GM18907 (cell line): ENCODE measurements around the gene OR3A2.
"Not testable (repeated sequence)": the region's sequence is repeated elsewhere in the genome, so short reads cannot be mapped to it uniquely, and the experiment has no call there.

ENCODE experiments used
- ATAC-seq: cut with Tn5 transposase; IDR thresholded peaks from one replicate; pipeline ENCODE4 v1.9.1; 2021; ENCODE audit warnings: mild to moderate bottlenecking, moderate library complexity; ENCODE audit not compliant: unreplicated experiment

OR3A2 gene

DNA sequence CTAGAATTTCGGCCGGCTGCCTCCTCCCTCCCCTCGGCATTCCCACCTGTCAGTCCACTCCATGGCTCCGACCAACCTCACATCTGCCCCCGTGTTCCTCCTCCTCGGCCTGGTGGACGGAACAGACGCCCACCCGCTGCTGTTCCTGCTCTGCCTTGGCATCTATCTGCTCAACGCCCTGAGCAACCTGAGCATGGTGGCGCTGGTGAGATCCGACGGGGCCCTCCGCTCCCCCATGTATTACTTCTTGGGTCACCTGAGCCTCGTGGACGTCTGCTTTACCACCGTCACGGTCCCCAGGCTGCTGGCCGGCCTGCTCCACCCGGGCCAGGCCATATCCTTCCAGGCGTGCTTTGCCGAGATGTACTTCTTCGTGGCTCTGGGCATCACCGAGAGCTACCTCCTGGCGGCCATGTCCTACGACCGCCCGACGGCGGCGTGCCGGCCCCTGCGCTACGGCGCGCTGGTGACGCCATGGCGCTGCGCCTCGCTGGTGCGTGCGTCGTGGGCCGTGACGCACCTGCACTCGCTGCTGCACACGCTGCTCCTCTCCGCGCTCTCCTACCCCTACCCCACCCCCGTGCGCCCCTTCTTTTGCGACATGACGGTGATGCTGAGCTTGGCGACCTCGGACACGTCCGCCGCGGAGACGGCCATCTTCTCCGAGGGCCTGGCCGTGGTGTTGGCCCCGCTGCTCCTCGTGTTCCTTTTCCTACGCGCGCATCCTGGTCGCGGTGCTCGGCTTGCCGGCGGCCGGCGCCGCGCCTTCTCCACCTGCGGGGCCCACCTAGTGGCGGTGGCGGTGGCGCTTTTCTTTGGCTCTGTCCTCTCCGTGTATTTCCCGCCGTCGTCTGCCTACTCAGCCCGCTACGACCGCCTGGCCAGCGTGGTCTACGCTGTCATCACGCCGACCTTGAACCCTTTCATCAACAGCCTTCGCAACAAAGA lies at the start of gene OR3A2:
OR3A2 (minus strand) TSS at position 440 of the 948 bp plus-strand sequence.
- ATAC-seq, result no peak

GRCh38 chr17:3433741-3434140 lies 47.6 kb upstream of the OR3A2 start, which contains the start of gene OR1E2:
Gene OR1E2, minus strand, starts transcription at chr17:3433841. Its CDS starts 0 bp downstream, at chr17:3433841.
- no peak for ATAC-seq

- not testable (repeated sequence) for ATAC-seq
Measured at GRCh38 chr17:3433215-3433614, 47.1 kb upstream of the OR3A2 start.

DNA sequence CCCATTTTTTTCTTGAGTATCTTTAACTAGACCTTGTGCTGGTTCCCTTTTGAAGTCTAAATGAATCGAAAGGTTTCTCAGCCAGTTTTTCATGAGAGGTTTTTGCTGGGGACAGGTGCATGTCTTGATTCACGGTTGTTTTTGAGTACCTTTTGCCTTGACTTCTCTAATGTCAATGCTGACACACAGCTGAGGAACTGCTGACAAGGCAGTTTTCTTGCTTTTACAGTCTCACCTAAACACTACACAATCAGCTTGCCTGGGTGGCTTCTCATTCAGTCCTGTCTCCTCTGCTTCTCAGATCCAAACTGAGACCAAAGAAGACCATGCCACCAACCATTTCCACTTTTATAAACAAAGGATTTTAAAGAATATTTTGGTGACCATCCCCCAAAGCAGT lies 32.1 kb upstream of the OR3A2 start:
- ATAC-seq, result no peak

GRCh38 chr17:3415610-3416009 lies 29.5 kb upstream of the OR3A2 start:
- ATAC-seq, result no peak

DNA sequence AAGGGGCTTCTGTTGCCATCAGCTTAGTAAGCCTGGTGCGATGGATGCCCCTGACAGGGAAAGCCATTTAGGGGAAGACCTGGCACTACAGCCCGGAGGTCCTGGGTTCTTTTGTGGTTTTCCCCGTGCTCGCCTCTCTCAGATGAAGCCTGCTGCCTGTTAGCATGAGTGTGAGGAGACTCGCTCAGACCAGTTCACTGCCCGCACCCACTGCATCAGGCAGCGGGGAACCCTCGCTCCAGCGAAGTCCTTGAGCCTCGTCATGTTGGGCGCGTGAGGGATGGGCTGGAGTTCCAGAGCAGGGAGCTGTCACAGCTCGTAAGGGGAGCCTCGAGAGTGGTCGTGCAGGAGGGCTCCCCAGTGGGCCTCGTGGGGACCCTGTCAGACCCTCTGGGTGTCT lies 26.1 kb upstream of the OR3A2 start:
- ATAC-seq, result not testable (repeated sequence)

DNA sequence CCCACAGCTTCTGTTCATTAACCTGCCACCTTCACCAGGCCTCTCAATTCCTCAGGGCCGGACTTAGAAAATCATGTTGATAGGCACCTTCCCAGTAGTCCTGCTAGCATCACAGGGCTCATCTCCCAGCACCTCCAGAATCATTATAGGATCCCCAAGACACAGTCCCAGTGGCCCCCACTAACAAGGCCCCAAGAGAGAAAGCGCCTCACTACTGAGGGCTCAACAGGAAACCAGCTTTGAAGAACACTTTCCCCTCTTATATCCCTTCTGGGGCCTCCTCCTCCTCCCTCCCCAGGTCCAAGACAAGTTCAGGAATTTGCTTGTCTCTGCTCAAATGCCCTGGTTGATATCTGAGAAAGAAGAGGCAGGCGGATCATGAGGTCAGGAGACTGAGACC lies 25.0 kb upstream of the OR3A2 start, which contains the start of gene OR3A3:
OR3A3 (plus strand) TSS at position 301 of the 400 bp plus-strand sequence.
- no peak for ATAC-seq

GRCh38 chr17:3403856-3404255 lies 17.7 kb upstream of the OR3A2 start:
- not testable (repeated sequence) for ATAC-seq

DNA sequence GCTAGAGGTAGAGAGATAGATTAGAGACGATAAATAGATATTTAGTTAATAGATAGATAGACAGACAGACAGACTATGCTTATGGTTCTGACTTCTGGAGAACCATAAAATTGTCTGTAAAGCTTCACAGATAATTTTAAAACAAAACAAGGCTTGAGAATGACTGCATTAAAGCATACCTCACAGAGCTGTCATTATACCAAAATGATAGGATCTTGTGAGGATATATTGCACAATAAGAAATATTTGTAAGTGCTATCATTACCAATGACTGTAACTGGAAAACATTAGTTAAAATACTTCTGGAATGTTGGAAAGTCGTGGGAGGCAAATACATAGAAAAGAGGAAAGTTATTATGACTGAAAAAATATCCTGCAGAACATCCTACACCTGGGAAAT lies 15.7 kb upstream of the OR3A2 start:
- ATAC-seq, result no peak

- ATAC-seq, result no peak
Measured at GRCh38 chr17:3400055-3400454, 13.9 kb upstream of the OR3A2 start.

DNA sequence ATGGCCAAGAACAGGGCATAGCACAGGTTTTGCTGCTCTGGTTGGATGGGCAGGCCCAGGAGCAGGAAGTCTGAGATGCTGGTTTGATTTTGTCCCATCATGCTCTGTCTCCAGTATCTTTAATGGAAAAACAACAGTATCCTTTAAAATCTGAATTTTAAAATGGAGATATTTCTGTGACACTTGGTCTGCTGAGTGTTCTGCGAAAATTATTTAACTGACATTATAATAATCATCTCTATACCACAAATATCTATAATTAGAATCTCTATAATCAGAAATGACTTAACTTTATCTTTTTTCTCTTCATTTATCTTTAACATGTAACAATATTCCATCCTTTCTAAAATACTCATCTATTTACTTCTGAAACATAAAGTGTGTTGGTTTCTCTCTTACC lies 12.2 kb upstream of the OR3A2 start, which contains the start of gene OR1E1:
OR1E1 (minus strand) TSS at position 101 of the 400 bp plus-strand sequence; CDS start at position 101, 0 bp downstream.
- no peak for ATAC-seq

DNA sequence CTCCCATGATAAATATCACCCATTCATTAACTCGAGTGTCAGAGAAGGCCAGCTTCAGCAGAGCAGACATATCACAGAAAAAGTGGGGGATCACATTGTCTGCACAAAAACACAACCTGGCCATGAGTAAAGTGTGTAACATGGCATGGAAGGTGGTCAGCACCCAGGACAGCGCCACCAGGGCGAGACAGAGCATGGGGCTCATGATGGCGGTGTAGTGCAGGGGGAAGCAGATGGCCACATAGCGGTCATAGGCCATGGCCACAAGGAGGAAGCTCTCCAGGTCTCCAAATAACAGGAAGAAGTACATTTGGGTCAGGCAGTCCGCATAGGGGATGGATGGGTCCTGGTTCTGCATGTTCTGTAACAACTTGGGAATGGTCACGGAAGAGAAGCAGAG lies 11.7 kb upstream of the OR3A2 start:
- not testable (repeated sequence) for ATAC-seq

- no peak for ATAC-seq
Measured at GRCh38 chr17:3389791-3390190, 3.7 kb upstream of the OR3A2 start.

DNA sequence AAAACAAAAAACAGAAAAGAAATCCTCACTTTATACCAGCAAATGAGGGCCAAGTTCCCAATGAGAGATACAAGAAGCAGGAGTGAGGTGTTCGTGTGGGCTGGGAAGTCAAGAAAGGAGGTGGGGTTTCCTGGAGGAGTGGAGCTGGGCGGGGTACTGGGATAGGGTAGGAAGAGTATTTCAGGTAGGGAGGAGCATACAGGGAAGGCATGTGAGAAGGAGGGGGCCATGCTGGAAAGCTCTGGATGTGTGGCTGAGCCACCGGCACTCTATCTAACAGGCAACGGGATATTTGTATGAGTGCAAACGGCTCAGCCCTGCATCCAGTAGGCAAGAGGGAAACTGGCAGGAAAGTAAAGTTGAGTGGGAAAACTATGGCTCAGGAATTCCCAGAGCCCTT lies 4.2 kb downstream of the OR3A2 start:
- ATAC-seq, result no peak

DNA sequence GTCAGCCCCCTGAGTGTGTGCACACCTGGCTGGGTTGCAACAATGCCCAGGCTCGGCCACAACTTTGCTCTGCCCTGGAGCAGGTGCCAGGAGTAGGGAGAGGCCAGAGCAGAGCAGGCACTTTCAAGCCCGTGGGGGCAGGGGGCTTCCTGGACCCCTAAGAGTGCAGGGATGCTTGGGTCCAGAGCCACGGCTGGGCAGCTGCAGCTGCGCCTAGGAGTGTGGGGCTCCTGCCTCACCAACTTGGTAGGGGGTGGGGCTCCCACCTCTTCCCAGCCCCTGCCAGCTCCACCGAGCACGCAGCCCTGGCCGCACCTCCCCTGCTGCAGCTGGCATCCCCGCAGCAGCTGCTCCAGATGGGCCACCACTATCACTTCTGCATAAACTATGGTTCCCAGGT lies 7.8 kb downstream of the OR3A2 start:
- no peak for ATAC-seq

- not testable (repeated sequence) for ATAC-seq
Measured at GRCh38 chr17:3371167-3371566, 14.9 kb downstream of the OR3A2 start.

DNA sequence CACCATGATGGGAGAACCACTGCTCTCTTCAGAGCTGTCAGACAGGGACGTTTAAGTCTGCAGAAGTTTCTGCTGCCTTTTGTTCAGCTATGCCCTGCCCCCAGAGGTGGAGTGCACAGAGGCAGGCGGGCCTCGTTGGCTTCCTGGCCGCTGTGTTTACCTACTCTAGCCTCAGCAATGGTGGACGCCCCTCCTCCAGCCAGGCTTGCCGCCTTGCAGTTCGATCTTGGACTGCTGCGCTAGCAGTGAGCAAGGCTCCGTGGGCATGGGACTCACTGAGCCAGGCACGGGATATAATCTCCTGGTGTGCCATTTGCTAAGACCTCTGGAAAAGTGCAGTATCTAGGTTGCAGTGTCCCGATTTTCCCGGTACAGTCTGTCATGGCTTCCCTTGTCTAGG lies 43.3 kb downstream of the OR3A2 start:
- ATAC-seq, result not testable (repeated sequence)

- no peak for ATAC-seq
Measured at GRCh38 chr17:3335876-3336275, 50.2 kb downstream of the OR3A2 start.

DNA sequence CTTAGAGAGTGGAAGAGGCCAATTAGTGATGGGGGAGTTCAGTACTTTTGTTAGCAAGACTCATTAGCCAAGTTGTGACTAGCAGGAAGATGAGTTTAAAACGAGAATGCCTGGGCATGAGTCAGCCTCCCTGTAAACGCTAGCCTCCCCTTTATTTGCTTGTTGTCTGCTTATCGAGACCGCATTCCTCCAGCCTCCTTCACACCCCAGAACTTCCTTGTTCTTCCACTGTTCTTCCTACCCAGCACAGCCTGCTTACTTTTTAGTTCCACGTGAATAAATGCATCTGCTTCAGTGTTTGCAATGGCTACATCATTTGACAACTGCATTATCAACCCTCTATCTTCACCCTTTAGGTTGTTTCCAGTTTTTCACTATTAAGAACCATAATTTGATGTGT lies 67.8 kb downstream of the OR3A2 start:
- no peak for ATAC-seq

GRCh38 chr17:3316836-3317235 lies 69.3 kb downstream of the OR3A2 start:
- no peak for ATAC-seq

- no peak for ATAC-seq
Measured at GRCh38 chr17:3308603-3309002, 77.5 kb downstream of the OR3A2 start.

- no peak for ATAC-seq
Measured at GRCh38 chr17:3298260-3298659, 87.8 kb downstream of the OR3A2 start, which contains the start of gene OR3A1. Gene OR3A1, minus strand, starts transcription at chr17:3298360. Its CDS starts 5,778 bp downstream, at chr17:3292582.
